K562 (cell line): ENCODE measurements around the gene ACCSL. TPM values are rescaled to one million over a fixed set of nuclear protein-coding genes. Genes with fewer than 3 reads are reported as not detected.

ENCODE experiments used
- CC2D1A ChIP-seq: fragments of 450-650 bp; IDR thresholded peaks from 2 replicates; pipeline ENCODE4 v1.6.1; 2017; ENCODE audit warnings: mild to moderate bottlenecking
- E2F3 ChIP-seq: fragments of 250-450 bp; sonication (Bioruptor Pico); IDR thresholded peaks from 2 replicates; pipeline ENCODE4 v1.4.0; 2020; ENCODE audit warnings: mild to moderate bottlenecking
- GABPB1 ChIP-seq: sonication (generic); formaldehyde crosslinking; IDR thresholded peaks from 2 replicates; pipeline ENCODE4 v1.8.0; 2022; ENCODE audit warnings: mild to moderate bottlenecking, missing genetic modification reagents
- LEF1 ChIP-seq: fragments of 450-650 bp; IDR thresholded peaks from 2 replicates; pipeline ENCODE4 v1.6.1; 2016; ENCODE audit warnings: mild to moderate bottlenecking
- PHB2 ChIP-seq: fragments of 450-650 bp; IDR thresholded peaks from 2 replicates; pipeline ENCODE4 v1.6.1; 2017; ENCODE audit warnings: low read depth
- POLR2G ChIP-seq: fragments of 200-400 bp; formaldehyde crosslinking; IDR thresholded peaks from 2 replicates; pipeline ENCODE4 v1.6.1; 2017; ENCODE audit warnings: low read depth, mild to moderate bottlenecking, antibody characterized with exemption, low read length, moderate library complexity
- SIRT6 ChIP-seq: IDR thresholded peaks from one replicate; pipeline ENCODE4 v1.6.1; 2012; ENCODE audit warnings: low read depth, mild to moderate bottlenecking, control low read depth, inconsistent platforms, low read length, moderate library complexity
- SOX6 ChIP-seq: fragments of 450-650 bp; IDR thresholded peaks from 2 replicates; pipeline ENCODE4 v1.6.1; 2014; ENCODE audit warnings: mild to moderate bottlenecking
- SRF ChIP-seq, 2 experiments: fragments of 250-450, 450-650 bp in 1 of 2; sonication (Bioruptor Pico) in 1 of 2; sonication (generic) in 1 of 2; formaldehyde crosslinking; IDR thresholded peaks; 2 replicates each; pipeline versions ENCODE4 v1.5.0 to v1.5.1; 2020 to 2022; ENCODE audit warnings: mild to moderate bottlenecking in 1 of 2, missing genetic modification reagents in 1 of 2
- polyA plus RNA-seq, 8 experiments: library from polyadenylated mRNA; depleted of rRNA in 4 of 8; stranded (reverse) in 5 of 8; unstranded in 3 of 8; fragments of >200 nt; fragmentation: Nextera tagmentation in 2 of 8; fragmentation: Illumina TruSeq in 1 of 8; extraction: Ambion mirVana in 2 of 8; extraction: Trizol in 1 of 8; gene quantifications; 2 replicates each; pipeline versions ENCODE4 v1.2.1 to v1.2.3, GENCODE V29; 2011 to 2014; ENCODE audit warnings: inconsistent platforms in 1 of 8, missing spikeins in 1 of 8
- total RNA-seq, 7 experiments: library from RNA; depleted of rRNA in 6 of 7; stranded (reverse); fragments of >200 nt in 6 of 7; fragmentation: Illumina TruSeq in 2 of 7; extraction: Trizol in 2 of 7; gene quantifications; 2 replicates each; pipeline versions ENCODE4 v1.2.1 to v1.2.3, GENCODE V29; 2011 to 2021; ENCODE audit warnings: low replicate concordance in 1 of 7
- TF ChIP-seq, protein P1 (sequence below): fragments of 200-600 bp; sonication (generic); IDR thresholded peaks from one replicate; pipeline ENCODE4 v1.6.1; 2012; ENCODE audit warnings: mild to moderate bottlenecking, low read depth, low read length, inconsistent platforms
- TF ChIP-seq, protein P2 (sequence below): fragments of 250-450 bp; sonication (Bioruptor Pico); IDR thresholded peaks from 2 replicates; pipeline ENCODE4 v1.5.0; 2020; ENCODE audit warnings: mild to moderate bottlenecking
- TF ChIP-seq, protein P3 (sequence below): conservative IDR thresholded peaks from 2 replicates; pipeline ENCODE4 v1.6.1; 2011; ENCODE audit warnings: low read depth, mild to moderate bottlenecking, low read length; ENCODE audit not compliant: control insufficient read depth

Gene ACCSL
- total and polyA plus RNA-seq, 9 of the 15 experiments (the other 6 are each of a cell fraction or from before 2014, with no cell fraction given) = not detected

DNA sequence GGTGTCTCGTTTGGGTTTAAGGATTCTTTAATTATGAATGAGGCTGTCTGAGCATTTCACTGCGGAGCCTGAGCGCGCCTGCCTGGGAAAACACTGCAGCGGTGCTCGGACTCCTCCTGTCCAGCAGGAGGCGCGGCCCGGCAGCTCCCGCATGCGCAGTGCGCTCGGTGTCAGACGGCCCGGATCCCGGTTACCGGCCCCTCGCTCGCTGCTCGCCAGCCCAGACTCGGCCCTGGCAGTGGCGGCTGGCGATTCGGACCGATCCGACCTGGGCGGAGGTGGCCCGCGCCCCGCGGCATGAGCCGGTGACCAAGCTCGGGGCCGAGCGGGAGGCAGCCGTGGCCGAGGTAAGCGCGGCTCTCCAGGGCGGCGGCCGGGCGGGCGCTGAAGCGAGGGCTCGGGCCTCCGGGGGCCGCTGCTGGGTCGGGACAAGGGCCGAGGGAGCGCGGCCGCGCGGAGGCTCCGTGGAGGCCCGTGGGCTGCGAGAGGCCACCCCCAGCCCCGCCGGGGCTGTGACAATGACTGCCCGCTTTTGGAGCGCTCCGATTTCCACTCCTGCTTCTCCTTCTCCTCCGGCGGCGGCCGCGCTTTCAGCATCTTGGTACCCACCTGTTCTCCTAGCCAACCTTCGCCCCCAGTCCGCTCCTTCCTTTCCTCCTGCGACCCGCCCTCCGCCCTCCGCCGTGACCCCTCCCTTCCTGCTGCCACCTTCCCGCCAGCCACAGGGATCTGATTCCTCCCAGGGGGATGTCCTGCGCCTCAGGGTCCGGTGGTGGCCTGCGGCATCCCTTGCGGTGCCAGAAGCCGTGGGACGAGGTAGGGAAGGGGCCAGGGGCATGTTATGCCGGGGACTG lies 48.0 kb downstream of the ACCSL start, which contains the start of gene EXT2 (continued):
- no peak for TF ChIP-seq SOX6
- TF ChIP-seq PHB2 = no peak
- TF ChIP-seq GABPB1 = no peak
- no peak for TF ChIP-seq CC2D1A
- no peak for TF ChIP-seq SIRT6
- peak; percentile 84 for TF ChIP-seq POLR2G
- TF ChIP-seq, protein P1, sequence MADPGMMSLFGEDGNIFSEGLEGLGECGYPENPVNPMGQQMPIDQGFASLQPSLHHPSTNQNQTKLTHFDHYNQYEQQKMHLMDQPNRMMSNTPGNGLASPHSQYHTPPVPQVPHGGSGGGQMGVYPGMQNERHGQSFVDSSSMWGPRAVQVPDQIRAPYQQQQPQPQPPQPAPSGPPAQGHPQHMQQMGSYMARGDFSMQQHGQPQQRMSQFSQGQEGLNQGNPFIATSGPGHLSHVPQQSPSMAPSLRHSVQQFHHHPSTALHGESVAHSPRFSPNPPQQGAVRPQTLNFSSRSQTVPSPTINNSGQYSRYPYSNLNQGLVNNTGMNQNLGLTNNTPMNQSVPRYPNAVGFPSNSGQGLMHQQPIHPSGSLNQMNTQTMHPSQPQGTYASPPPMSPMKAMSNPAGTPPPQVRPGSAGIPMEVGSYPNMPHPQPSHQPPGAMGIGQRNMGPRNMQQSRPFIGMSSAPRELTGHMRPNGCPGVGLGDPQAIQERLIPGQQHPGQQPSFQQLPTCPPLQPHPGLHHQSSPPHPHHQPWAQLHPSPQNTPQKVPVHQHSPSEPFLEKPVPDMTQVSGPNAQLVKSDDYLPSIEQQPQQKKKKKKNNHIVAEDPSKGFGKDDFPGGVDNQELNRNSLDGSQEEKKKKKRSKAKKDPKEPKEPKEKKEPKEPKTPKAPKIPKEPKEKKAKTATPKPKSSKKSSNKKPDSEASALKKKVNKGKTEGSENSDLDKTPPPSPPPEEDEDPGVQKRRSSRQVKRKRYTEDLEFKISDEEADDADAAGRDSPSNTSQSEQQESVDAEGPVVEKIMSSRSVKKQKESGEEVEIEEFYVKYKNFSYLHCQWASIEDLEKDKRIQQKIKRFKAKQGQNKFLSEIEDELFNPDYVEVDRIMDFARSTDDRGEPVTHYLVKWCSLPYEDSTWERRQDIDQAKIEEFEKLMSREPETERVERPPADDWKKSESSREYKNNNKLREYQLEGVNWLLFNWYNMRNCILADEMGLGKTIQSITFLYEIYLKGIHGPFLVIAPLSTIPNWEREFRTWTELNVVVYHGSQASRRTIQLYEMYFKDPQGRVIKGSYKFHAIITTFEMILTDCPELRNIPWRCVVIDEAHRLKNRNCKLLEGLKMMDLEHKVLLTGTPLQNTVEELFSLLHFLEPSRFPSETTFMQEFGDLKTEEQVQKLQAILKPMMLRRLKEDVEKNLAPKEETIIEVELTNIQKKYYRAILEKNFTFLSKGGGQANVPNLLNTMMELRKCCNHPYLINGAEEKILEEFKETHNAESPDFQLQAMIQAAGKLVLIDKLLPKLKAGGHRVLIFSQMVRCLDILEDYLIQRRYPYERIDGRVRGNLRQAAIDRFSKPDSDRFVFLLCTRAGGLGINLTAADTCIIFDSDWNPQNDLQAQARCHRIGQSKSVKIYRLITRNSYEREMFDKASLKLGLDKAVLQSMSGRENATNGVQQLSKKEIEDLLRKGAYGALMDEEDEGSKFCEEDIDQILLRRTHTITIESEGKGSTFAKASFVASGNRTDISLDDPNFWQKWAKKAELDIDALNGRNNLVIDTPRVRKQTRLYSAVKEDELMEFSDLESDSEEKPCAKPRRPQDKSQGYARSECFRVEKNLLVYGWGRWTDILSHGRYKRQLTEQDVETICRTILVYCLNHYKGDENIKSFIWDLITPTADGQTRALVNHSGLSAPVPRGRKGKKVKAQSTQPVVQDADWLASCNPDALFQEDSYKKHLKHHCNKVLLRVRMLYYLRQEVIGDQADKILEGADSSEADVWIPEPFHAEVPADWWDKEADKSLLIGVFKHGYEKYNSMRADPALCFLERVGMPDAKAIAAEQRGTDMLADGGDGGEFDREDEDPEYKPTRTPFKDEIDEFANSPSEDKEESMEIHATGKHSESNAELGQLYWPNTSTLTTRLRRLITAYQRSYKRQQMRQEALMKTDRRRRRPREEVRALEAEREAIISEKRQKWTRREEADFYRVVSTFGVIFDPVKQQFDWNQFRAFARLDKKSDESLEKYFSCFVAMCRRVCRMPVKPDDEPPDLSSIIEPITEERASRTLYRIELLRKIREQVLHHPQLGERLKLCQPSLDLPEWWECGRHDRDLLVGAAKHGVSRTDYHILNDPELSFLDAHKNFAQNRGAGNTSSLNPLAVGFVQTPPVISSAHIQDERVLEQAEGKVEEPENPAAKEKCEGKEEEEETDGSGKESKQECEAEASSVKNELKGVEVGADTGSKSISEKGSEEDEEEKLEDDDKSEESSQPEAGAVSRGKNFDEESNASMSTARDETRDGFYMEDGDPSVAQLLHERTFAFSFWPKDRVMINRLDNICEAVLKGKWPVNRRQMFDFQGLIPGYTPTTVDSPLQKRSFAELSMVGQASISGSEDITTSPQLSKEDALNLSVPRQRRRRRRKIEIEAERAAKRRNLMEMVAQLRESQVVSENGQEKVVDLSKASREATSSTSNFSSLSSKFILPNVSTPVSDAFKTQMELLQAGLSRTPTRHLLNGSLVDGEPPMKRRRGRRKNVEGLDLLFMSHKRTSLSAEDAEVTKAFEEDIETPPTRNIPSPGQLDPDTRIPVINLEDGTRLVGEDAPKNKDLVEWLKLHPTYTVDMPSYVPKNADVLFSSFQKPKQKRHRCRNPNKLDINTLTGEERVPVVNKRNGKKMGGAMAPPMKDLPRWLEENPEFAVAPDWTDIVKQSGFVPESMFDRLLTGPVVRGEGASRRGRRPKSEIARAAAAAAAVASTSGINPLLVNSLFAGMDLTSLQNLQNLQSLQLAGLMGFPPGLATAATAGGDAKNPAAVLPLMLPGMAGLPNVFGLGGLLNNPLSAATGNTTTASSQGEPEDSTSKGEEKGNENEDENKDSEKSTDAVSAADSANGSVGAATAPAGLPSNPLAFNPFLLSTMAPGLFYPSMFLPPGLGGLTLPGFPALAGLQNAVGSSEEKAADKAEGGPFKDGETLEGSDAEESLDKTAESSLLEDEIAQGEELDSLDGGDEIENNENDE = no peak
- TF ChIP-seq E2F3 = no peak
- TF ChIP-seq LEF1 = no peak
- TF ChIP-seq SRF (CRISPR knock-in tag; IDR thresholded peaks at IDR 0.05) = no peak
- TF ChIP-seq, protein P2, sequence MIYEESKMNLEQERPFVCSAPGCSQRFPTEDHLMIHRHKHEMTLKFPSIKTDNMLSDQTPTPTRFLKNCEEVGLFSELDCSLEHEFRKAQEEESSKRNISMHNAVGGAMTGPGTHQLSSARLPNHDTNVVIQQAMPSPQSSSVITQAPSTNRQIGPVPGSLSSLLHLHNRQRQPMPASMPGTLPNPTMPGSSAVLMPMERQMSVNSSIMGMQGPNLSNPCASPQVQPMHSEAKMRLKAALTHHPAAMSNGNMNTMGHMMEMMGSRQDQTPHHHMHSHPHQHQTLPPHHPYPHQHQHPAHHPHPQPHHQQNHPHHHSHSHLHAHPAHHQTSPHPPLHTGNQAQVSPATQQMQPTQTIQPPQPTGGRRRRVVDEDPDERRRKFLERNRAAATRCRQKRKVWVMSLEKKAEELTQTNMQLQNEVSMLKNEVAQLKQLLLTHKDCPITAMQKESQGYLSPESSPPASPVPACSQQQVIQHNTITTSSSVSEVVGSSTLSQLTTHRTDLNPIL (CRISPR knock-in tag) = no peak
- TF ChIP-seq, protein P3, sequence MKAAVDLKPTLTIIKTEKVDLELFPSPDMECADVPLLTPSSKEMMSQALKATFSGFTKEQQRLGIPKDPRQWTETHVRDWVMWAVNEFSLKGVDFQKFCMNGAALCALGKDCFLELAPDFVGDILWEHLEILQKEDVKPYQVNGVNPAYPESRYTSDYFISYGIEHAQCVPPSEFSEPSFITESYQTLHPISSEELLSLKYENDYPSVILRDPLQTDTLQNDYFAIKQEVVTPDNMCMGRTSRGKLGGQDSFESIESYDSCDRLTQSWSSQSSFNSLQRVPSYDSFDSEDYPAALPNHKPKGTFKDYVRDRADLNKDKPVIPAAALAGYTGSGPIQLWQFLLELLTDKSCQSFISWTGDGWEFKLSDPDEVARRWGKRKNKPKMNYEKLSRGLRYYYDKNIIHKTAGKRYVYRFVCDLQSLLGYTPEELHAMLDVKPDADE = 0 out of 2 replicates have a peak, but pooled peaks have one; percentile 43
